COLO829 (cell line): ENCODE results near the gene SF3B5.
"Not testable (repeated sequence)": the region's sequence is repeated elsewhere in the genome, so short reads cannot be mapped to it uniquely, and the experiment has no call there.

Experiments
- DNase-seq: peaks from one replicate; pipeline ENCODE4 v3.0.0; 2012; ENCODE audit warnings: low spot score

Gene SF3B5

DNA sequence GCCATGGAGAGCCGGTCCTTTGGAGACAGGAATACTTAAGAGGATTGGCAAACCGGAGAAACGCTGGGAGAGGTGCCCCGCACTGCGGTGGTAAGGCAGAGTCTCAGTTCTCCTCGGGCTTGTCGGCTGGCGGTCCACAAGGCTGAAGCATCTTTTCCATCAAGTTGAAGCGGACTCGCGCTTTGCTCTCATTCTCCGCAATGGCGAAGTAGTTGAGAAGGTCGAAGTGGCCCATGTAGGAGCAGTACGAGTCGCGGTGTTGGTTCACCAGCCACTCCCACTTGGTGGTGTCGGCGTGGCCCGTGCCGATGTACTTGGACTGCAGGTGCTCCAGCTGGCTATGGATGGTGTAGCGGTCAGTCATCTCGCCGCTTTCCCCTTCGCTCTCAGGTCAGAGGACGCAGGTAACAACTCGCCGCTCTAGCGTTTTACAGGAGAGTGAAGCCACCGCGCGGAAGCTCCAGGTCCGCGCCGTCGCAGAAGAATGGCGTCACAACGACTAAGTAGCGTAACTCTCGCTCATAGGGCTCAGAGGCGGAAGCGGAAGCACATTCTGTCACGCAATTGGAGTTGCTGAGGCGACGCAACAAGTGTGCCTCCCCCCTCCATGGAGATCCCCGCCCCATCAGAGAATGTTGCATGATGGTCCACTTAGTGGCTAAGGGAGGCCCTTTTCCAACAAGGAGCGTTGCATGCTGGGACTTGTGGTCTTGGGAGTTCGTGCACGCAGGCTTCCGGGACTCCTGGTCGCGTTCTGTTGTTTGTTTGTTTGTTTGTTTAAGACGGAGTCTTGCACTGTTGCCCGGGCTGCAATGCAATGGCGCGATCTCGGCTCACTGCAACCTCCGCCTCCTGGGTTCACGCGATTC, at the start of gene SF3B5:
TSS of gene SF3B5 (minus strand) at position 440 of the 869 bp plus-strand sequence. CDS start at position 364, 76 bp downstream.
- DNase-seq, result peak; percentile 91

DNA sequence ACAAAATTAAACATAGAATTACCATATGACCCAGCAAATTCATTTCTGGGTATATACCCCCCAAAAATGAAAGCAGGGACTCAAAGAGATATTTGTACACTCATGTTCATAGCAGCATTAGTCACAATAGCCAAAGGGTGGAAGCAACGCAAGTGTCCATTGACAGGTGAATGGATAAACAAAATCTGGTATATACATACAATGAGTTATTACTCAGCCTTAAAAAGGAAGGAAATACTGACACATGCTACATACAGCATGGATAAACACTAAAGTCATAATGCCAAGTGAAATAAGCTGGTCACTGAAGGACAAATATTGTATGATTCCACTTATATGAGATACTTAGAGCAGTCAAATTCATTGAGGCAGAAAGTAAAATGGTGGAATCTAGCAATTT, 49.6 kb upstream of the SF3B5 start:
- no peak for DNase-seq

DNA sequence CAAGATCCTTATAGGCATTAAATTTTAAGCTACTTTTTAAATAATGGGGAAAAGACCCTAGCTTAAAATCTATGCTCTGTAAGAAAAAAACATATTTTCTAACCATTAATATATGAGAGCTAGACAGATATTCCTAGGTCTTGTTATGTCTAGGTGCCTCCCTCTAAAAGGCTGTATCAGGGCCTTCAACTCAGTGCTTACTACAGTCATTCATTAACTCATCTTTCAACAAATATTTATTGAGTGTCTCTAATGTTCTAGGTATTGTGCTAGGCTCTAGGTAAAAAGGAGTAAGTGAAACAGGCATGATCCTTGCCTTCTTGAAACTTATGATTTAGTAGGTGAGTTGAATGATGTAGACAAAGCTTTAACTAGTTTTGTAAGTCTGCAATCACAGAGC, 48.5 kb upstream of the SF3B5 start:
- no peak for DNase-seq

DNA sequence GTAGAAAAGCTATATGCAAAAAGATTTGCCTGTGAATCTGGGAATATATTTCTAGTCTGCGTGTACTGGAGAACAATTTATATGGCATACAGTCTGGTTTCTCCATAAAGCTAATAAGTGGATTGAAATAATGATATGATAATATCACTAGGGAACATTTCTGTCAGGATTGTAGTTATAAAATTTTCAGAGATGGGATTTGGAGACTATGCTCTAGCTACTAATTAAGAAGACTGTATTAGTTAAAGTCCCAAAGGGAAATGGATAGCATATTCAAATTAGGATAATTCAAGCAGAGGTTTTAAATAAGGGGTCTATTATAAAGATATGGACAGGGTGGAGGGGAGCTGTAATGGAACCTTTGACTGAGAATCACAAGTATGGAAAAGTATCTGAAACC, 47.7 kb upstream of the SF3B5 start:
- no peak for DNase-seq

DNA sequence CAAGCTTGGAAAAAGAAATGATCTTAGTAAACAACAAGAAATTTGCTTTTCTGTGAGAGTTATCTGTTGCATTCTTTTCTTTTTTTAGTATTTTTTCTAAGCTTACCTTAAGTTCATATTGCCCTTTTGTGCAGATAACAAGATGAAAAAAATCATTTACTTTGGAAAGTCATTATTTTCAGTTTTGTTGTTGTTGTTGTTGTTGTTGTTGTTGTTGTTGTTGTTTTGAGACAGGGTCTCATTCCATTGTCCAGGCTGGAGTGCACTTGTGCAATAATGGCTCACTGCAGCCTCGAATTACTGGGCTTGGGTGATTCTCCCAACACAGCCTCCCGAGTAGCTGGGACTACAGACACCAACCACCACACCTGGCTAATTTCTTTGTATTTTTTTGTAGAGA, 46.1 kb upstream of the SF3B5 start:
- DNase-seq, result no peak

DNA sequence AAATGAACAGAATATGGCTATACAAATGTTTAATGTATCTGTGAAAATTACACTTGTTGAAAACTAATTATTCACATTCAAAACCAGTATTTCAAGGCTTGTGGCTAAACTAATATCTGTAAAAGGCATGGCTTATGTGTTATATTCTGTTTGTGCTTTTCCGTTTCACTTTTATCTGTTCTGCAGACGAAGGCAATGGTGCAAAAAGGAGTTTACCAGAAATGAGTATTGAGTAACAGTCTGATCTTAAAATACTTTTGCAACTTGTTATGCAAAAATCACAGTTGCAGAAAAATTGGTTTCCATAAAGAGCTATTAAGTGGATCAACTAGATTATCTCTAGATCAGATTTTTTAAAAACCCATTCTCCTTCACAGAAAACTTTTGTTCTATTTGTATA, 45.5 kb upstream of the SF3B5 start:
- DNase-seq, result no peak

DNA sequence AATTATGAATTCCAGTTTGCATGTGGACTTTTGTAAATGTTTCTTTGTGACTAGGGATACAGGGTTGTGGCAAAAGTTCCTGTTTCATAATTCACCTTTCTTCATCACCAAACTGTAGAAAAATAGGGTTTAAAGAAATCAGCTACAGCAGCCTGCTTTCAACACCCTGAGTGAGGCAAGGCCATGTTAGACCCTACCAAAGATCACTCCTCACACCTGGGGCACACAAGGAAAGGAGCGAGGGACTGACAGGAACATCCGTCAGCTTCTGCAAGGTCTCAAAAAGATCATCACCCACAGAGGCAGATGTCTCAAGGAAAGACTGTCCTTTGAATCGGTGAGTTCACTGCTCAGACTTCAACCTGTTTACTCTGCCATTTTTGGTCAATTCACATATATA, 44.4 kb upstream of the SF3B5 start:
- no peak for DNase-seq

DNA sequence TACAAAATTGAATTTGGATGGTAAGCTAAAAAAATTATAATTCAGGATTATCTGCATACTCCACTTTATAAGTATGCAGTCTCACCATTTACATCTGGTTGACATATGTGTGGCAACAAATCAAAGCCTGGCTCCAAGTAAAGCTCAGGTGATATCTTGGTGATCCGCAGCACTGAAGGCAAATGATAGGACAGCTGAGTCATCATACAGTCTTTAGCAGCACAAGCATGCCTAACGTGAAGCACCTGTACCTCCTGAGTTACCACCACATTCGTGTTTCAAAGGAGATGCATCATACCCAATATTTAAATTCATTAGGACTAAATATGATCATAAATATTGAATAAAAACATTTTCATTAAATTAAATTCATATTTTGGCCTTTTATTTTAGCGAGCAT, 43.2 kb upstream of the SF3B5 start:
- DNase-seq, result no peak

DNA sequence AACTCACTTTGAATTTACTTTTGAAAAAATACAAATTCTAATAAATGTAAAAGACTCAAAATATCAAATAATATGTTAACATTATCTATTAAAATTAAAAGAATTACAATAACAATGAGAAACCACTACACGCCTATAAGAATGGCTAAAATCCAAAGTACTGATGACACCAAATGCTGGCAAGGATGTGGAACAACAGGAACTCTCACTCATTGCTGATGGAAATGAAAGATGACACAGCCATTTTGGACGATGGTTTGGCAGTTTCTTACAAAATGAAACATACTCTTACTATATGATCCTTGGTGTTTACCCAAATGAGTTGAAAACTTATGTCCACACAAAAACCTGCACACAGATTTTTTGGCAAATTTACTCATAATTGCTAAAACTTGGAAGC, 39.4 kb upstream of the SF3B5 start:
- DNase-seq, result no peak

DNA sequence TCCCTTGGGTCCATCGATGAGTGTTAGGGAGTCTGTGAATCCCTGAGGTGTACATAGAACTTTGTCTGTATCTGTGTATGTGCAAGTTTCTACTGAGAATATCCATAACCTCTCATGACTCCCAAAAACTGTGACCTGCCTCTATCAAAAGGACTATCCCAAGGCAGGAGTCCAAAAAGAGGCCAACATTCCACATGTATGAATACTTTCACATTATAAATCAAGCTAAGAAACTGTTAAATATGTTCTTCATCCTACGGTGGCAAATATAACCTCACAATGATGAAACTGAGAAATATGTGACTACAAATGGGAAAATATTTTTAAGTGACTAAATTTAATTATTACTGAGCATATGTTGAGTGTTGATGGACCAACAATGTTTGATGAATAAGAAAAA, 38.8 kb upstream of the SF3B5 start:
- no peak for DNase-seq

DNA sequence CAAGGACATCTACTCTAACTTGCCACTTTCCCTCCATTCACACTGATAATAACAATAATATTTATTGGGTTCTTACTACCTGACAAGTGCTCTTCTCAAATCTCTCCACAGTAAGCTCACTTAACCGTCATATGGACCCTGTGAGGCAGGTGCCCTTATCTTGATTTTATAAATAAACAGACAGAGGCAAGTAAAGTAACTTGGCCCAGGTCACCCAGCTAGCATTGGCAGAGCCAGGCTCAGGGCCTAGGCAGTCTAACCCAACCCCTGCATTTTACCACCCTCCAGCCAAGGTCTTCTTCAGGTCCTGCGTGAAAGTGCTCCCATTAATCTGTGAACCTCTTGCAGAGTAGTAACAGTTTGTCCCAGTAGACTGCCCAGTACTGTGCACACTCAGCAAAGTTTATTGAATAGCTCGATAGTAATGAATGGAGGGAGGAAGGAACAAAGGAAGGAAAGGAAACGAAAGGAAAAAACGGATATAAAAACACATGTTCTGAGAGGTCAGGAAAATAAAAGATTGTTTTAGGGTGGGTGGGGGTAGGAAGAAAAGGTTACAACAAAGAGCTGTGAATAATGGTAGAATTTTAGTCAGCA, 38.0 kb upstream of the SF3B5 start:
- no peak for DNase-seq

DNA sequence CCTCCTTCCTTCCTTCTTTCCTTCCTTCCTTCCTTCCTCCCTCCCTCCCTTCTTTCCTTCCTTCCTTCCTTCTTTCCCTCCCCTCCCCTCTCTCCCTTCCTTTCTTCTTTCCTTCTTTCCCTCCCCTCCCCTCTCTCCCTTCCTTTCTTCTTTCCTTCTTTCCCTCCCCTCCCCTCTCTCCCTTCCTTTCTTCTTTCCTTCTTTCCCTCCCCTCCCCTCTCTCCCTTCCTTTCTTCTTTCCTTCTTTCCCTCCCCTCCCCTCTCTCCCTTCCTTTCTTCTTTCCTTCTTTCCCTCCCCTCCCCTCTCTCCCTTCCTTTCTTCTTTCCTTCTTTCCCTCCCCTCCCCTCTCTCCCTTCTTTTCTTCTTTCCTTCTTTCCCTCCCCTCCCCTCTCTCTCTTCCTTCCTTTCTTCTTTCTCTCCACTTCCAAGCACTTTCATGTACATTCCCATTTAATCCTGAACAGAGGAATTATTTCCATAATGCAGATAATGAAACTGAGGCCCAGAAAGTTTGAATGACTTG, 36.9 kb upstream of the SF3B5 start:
- DNase-seq, result not testable (repeated sequence)

DNA sequence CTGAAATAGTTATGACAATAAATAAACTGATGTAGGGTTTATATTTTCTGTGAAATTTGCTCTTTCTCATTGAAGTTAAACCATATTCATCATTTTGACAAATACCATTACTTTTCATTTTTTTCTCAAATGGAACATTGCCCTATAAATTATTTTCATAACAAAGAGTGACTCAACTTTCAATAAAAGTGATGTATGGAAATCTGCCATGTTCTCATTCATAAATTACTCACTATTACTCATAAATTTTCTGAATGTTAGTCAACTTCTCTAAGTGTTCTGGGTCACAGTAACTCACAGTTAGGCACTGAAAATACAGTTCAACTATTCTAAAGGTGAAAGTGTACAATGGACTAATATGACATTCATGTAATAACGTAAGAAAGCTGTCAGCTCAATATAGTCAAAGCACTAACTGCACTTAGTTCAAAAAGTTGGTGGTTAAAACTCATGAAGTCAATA, 35.9 kb upstream of the SF3B5 start:
- peak; percentile 4 for DNase-seq

DNA sequence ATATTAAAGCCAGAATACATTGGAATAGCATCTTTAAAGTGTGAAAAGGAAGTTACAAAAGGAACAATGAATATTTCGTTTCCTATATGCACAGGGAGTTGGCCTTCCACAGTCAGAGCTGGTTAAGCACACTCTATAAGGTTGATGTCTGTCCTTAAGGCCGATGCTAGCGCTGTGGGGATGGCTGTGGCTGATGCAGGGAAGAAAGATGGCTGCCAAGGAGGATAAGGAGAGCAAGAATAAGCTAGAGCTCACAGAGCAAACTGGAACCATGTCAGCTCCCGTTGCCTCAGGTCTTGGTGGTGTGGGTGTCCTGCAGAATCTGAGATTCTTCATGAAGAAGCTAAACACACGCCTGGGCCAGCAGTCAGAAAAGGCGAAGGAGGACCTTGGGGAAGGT, 34.1 kb upstream of the SF3B5 start:
- DNase-seq, result no peak

DNA sequence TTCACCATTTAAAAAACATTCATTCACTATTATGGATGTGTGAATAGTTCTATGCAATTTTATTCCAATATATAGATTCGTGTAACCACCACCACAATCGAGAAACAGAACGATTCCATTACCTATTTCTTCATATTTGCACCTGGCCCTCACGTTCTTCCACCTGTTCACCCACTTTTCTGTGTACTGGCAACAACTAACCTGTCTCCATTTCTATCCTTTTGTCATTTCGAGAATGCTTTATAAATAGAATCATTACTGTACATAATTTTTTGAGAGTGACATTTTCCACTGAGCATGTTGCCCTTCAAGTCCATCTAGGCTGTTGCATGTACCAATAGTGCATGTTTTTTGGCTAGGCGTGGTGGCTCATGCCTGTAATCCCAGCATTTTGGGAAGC, 31.7 kb upstream of the SF3B5 start:
- DNase-seq, result no peak

DNA sequence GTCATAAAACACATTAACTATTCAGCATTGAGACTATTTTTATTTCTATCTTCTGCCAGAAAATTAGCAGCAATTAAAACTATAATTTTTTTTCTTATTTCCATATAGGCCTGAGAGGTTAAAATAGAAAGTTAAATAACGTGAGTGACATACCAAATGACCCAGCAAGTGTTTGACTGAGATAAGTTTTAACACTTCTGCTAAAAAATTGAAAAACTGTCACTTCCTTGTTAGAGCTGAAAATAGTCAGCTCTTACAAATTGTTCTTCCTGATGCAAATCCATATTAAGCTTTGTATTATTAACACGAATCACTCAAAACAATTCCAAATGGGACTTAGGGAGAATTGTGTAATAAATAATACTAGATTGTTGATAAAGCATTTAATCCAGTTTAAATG, 28.5 kb upstream of the SF3B5 start:
- DNase-seq, result no peak

DNA sequence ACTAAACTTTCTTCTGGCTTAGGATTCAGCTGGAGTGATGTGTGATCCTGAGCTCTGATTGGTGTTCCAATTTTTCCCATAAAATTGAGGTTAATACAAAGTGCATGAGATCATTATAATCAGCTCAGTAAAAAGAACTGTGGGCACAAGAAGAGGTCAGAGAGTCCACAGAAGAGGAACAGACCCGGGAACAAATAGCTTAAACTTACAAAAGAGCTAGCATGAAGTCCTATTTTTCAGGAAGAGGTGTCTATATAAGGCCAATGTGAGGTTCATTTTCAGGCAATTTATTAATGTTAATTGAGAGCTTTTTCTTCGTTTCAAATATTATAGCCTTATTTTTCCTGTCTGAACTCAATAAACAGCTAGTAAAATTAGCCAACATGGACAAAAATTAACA, 28.0 kb upstream of the SF3B5 start:
- no peak for DNase-seq

DNA sequence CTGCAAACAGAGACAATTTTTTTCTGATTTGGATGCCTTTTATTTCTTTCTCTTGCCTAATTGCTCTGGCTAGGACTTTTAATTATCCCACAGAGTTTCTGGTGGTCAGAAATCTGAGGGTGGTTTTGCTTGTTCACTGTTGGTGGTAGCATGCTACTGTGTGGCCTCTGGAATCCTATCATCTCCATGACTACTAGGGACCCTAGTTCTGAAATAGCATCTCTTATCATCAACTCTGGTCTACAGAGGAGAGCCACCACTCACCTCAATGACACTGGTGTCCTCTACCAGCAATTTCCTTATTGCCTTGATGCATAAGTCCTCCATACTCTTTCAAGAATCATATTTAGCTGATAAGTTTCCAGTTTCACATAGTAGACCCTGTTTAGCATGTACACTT, 27.5 kb upstream of the SF3B5 start:
- DNase-seq, result no peak

DNA sequence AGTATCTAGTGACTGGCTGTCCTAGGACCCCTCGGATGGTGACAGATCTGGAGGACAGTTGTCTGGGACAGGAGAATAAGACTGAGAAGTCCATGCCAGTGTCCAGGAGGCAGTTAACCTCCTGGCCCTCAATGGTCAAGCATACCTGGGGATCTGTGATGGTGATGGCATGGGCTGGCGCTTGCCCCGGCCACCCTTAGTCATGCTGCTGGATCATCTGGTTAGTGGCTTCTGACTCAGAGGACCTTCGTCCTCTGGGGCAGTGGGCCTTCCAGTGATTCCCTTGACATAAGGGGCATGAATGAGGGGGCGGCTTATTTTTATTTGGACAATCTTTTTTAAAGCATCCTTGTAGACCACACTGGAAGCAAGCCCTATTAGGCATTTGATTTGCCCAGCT, 24.0 kb upstream of the SF3B5 start:
- no peak for DNase-seq

DNA sequence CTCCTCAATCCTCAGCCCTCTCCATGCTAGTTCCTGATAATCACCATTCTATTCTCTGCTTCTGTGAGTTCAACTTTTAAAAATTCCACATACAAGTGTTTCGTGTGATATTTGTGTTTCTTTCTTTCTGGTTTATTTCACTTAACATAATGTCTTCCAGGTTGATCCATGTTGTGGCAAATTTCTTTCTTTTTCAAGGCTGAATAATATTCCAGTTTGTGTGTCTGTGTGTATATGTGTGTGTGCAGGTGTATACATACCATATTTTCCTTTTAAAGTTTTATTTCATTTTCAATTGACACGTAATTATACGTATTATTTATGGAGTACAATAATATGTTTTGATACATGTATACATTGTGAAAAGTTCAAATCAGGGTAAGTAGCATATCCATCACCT, 19.8 kb upstream of the SF3B5 start:
- DNase-seq, result no peak

DNA sequence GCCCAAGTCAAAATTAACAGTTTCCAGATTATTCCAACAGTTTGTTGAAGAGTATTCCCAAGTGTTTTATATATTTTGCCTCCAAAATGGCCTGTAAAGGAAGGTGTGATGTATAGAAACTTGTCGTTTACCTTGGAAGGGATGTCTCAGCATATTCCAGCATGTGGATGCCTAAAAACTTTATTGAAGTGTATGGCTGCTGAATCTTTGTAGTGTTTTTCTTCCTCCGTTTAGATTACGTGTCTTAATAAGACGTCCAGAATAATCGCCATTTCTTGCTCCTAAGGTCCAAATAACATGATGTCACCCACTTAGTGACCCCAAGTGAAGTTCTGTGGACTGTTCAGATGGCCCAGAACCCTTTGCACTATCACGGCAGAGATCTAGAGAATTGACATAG, 18.0 kb upstream of the SF3B5 start:
- DNase-seq, result no peak

DNA sequence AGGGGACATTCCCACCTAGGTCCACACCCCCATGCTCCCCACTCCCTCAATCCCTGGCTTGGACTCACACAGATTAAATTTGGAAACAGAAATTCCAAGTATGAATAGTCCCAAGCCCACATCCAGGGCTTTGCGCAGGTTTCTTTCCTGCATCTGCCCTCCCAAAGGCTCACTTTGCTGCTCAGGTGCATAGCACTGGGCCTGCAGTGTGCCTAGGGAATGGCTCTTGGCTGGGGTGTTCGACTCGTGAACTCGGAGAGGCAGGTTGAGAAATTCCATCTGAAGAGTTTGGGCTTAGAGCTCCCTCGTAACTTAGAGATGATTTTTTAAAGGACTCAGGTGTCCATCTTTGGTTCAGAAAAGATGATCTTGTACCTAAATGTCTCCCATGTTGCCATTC, 14.8 kb upstream of the SF3B5 start:
- DNase-seq, result no peak

DNA sequence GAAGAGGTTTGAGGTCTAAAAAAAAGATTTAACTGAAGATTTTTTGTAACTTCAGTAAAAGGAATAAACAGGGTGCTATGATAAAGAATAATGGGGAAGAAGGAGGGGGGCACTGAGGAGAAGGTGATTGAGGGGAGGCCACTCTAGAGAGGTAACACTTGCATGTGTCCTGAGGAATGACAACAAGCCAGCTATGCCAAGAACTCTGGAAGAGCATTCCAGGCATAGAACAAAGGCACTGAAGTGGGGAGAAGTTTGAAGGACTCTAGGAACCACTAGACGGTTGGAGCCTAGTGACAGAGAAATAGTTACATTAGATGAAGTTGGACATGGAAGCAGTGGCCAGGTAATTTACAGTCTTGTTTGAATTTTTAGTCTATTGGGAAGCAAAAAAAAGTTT, 10.8 kb upstream of the SF3B5 start:
- no peak for DNase-seq
